ENCODE data around the gene RSBN1L.
"Not testable (repeated sequence)": the region's sequence is repeated elsewhere in the genome, so short reads cannot be mapped to it uniquely, and the experiment has no call there.

The RSBN1L gene

DNA sequence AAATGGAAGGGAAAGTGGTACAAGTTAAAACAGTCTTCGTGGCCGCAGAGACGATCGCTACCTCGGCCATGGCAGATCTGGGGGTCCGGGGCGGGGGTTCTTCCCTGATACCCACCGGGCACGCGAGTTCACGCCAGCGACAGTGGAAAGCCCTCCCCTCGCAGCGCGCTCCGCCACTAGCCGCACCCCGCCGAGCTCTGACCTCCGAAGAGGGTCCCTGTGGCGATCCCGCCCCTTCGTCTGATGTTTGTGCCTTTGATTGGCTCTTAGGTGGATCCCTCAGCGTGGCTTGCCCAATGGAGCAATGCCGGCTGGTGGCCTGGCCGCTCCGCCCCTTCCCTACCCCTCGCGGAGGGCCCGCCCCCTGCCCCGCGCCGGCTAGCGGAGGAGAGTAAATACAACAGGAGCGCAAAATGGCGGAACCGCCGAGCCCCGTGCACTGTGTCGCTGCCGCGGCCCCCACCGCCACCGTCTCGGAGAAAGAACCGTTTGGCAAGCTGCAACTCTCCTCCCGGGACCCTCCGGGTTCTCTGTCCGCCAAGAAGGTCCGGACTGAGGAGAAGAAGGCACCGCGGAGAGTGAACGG lies at the start of gene RSBN1L:
Gene RSBN1L, plus strand, starts transcription at position 403 of the 586 bp plus-strand sequence. Its CDS starts 11 bp downstream, at position 414.
- peak; percentile 97 for ATAC-seq (replicated peaks; ENCODE audit: extremely low read depth, poor library complexity, severe bottlenecking)
- Mint-ChIP-seq H3K27ac (ENCODE audit: low read depth) (peak within 1 kb of the TSS; percentile 93), H3K27me3 (no peaks in the 10 kb centered on the region), H3K4me3 (peak within 1 kb of the TSS; percentile 92), H3K9me3 (no peaks in the 10 kb centered on the region), H3K36me3 (ENCODE audit: insufficient read depth) (peaks cover 15% of the 10 kb centered on the region), H3K4me1 (peaks cover 45% of the 10 kb centered on the region)
- peak; percentile 97 for DNase-seq (ENCODE audit: low spot score in 2 of 2)

DNA sequence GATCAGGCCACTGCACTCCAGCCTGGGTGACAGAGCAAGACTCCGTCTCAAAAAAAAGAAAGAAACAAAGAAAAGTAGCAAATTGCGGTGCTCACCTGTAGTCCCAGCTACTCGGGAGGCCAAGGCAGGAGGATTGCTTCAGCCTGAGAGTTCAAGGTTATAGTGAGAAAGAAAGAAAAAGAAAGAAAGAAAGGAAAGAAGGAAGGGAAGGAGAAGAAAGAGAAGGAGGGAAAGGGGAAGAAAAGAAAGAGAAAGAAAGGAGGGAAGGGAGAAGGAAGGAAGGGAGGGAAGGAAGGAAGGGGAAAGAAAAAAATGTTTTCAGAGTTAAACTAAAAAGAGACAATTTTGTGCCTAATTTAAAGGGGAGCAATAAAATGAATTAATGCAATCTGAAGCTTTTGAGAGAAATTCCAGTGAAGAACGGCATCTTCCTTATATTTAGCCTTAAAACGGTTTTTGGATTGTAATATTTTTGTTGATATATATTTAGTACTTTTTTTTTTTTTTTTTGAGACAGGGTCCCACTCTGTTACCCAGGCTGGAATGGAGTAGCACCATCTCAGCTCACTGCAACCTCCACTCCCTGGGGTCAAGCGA lies 47.4 kb upstream of the RSBN1L start:
- no peaks in the 10 kb centered on the region for H3K27me3 Mint-ChIP-seq
- H3K27ac Mint-ChIP-seq (ENCODE audit: low read depth), result no peak overlapping the region
- H3K36me3 Mint-ChIP-seq (ENCODE audit: insufficient read depth), result peaks cover 6% of the 10 kb centered on the region
- H3K9me3 Mint-ChIP-seq, result no peaks in the 10 kb centered on the region
- DNase-seq (ENCODE audit: low spot score in 2 of 2), result no peak
- H3K4me1 Mint-ChIP-seq, result peaks cover 4% of the 10 kb centered on the region
- no peak for ATAC-seq (replicated peaks; ENCODE audit: extremely low read depth, poor library complexity, severe bottlenecking)
- H3K4me3 Mint-ChIP-seq, result no peak overlapping the region

DNA sequence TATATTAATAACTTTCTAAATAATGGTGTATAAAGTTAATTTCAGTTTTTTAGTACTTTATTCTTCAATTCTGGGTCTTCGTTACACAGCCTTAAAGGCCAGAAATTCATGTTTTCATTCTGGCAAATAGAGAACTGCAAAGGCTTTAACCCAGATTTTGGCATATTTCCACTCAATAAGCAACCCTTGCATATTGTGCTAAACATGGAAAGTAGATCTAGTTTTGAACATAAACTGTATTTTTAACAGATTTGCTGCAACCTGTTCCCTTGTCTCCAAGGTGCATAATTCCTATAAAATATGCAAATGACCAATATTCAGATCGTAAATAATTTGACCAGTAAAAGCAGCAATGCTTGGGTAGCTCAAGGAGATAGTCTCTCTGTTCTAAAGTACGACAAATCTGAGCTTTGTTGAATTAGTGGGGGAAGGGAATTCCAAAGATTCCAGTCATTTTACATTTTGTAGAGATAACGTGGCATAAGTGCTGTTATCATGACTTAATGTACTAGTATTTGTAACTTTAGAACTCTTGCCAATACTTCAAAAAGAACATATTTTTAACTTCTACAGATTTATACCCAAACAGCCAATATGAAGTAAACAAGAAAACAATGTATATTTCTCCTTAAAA lies 46.4 kb upstream of the RSBN1L start:
- ATAC-seq (replicated peaks; ENCODE audit: extremely low read depth, poor library complexity, severe bottlenecking), result no peak
- no peaks in the 10 kb centered on the region for H3K27me3 Mint-ChIP-seq
- H3K4me3 Mint-ChIP-seq, result no peak overlapping the region
- H3K4me1 Mint-ChIP-seq, result peaks cover 4% of the 10 kb centered on the region
- peaks cover 5% of the 10 kb centered on the region for H3K36me3 Mint-ChIP-seq (ENCODE audit: insufficient read depth)
- no peak overlapping the region for H3K27ac Mint-ChIP-seq (ENCODE audit: low read depth)
- DNase-seq (ENCODE audit: low spot score in 2 of 2), result no peak
- no peaks in the 10 kb centered on the region for H3K9me3 Mint-ChIP-seq

DNA sequence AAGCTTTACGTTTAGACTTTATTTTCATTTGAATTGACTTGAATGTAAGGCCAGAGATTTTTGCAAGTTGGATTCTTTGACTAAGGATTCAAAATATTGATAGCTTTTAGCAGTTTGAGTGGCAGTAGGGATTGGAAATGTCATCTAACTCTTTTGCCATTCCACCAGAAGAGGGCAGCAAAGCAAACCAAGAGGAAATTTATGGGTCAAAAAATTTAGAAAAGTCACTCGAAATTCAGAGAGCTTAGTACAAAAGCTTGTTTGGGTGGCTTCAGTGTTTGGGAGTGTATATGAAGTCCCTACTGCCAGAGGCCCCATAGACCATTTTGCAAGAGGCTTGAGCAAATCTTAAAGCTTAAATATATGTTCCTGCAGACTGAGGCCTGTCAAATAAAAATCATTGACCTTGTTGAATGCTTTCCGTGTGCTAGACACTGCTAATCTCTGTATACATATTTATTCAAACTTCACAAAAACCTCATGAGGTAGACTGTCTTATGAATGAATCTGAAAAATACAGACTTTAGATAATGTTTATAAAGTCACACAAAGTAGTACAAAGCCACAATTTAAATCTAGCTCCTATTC lies 44.6 kb upstream of the RSBN1L start:
- Mint-ChIP-seq H3K4me3 (no peak overlapping the region), H3K36me3 (ENCODE audit: insufficient read depth) (peaks cover 2% of the 10 kb centered on the region), H3K9me3 (no peaks in the 10 kb centered on the region), H3K27ac (ENCODE audit: low read depth) (no peak overlapping the region), H3K27me3 (no peaks in the 10 kb centered on the region), H3K4me1 (no peaks in the 10 kb centered on the region)
- DNase-seq (ENCODE audit: low spot score in 2 of 2), result no peak
- ATAC-seq (replicated peaks; ENCODE audit: extremely low read depth, poor library complexity, severe bottlenecking), result no peak

DNA sequence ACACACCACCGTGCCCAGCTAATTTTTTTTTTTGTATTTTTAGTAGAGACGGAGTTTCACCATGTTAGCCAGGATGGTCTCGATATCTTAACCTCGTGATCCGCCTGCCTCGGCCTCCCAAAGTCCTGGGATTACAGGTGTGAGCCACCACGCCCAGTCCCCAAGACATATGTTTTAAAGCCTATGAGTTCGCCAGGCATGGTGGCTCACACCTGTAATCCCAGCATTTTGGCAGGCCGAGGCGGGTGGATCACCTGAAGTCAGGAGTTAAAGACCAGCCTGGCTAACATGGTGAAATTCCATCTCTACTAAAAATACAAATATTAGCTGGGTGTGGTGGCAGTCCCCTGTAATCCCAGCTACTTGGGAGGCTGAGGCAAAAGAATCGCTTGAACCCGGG lies 43.4 kb upstream of the RSBN1L start:
- ATAC-seq (replicated peaks; ENCODE audit: extremely low read depth, poor library complexity, severe bottlenecking); H3K9me3 Mint-ChIP-seq; DNase-seq (ENCODE audit: low spot score in 2 of 2); H3K36me3 Mint-ChIP-seq (ENCODE audit: insufficient read depth); H3K4me1 Mint-ChIP-seq; H3K4me3 Mint-ChIP-seq; H3K27ac Mint-ChIP-seq (ENCODE audit: low read depth); H3K27me3 Mint-ChIP-seq: not testable (repeated sequence)

DNA sequence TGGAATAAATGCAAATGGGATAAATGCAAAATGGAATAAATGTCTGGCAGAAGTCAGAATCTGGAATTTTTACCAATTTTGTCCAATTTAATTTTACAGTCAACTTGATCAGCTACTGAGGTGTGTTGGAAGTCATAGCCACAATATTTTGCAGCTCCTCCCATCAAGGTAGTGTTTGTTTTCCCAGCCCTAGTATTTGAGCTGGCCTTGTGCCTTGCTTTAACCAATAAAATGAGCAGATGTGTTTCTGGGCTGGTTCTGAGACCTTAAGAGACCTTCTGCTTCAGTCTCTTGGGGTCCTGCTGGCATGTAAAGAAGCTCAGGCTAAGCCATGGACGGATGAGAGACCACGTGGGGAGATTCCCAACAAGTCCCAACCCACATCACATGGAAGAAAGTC lies 42.7 kb upstream of the RSBN1L start:
- no peaks in the 10 kb centered on the region for H3K4me1 Mint-ChIP-seq
- H3K36me3 Mint-ChIP-seq (ENCODE audit: insufficient read depth), result peaks cover 2% of the 10 kb centered on the region
- ATAC-seq (replicated peaks; ENCODE audit: extremely low read depth, poor library complexity, severe bottlenecking), result no peak
- no peak for DNase-seq (ENCODE audit: low spot score in 2 of 2)
- H3K27ac Mint-ChIP-seq (ENCODE audit: low read depth), result no peak overlapping the region
- no peaks in the 10 kb centered on the region for H3K9me3 Mint-ChIP-seq
- no peak overlapping the region for H3K4me3 Mint-ChIP-seq
- no peaks in the 10 kb centered on the region for H3K27me3 Mint-ChIP-seq

DNA sequence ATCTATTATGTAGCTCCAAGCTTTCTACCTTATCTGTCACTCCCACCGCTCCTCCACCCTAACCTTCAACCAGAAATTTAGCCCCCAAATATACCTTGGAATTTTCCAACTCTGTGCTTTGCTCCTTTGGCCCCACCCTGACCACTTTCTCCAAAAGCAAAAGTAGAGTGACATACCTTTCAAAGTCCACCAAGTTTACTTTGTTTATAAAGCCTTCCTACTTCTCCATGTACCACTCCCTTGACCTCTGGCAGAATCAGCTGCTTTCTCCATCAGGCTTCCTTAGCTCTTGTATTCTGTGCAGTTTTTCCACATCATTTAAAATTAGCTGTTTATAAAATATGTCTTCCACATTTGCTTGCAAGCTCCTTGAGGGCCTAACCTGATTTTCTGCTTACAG lies 40.9 kb upstream of the RSBN1L start:
- H3K27ac Mint-ChIP-seq (ENCODE audit: low read depth), result peak overlapping the region; percentile 41

DNA sequence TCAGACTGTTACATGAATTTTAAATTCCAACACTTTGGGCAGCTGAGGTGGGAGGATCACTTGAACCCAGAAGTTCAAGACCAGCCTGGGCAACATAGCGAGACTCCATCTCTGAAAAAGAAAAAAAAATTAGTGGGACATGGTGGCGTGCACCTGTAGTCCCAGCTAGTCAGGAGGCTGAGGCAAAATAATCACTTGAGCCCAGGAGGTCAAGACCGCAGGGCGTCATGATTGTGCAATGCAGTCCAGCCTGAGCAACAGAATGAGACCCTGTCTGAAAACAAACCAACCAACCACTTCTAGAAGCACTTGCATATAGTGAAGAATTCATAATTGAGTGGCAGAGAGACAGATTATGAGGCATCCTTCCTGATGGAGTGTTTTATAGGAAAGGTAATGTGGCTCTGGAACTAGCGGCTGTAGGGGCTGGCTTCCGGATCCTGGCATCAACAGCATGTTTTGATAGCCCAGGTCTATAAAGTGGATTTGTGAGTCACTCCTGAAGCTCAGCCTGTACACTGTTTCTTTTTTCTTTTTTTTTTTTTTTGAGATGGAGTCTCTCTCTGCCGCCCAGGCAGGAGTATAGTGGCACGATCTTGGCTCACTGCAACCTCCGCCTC lies 40.3 kb upstream of the RSBN1L start:
- no peak for ATAC-seq (replicated peaks; ENCODE audit: extremely low read depth, poor library complexity, severe bottlenecking)
- peaks cover 2% of the 10 kb centered on the region for H3K36me3 Mint-ChIP-seq (ENCODE audit: insufficient read depth)
- no peaks in the 10 kb centered on the region for H3K27me3 Mint-ChIP-seq
- no peaks in the 10 kb centered on the region for H3K4me1 Mint-ChIP-seq
- DNase-seq (ENCODE audit: low spot score in 2 of 2), result no peak
- no peaks in the 10 kb centered on the region for H3K9me3 Mint-ChIP-seq
- H3K27ac Mint-ChIP-seq (ENCODE audit: low read depth), result peak overlapping the region; percentile 41
- no peak overlapping the region for H3K4me3 Mint-ChIP-seq

More for the DNA sequence above, 40.9 kb upstream of the RSBN1L start:
- H3K9me3 Mint-ChIP-seq, result no peaks in the 10 kb centered on the region
- H3K4me1 Mint-ChIP-seq, result no peaks in the 10 kb centered on the region
- ATAC-seq (replicated peaks; ENCODE audit: extremely low read depth, poor library complexity, severe bottlenecking) (no peak), DNase-seq (ENCODE audit: low spot score in 2 of 2) (no peak)
- H3K4me3 Mint-ChIP-seq, result no peak overlapping the region
- H3K27me3 Mint-ChIP-seq, result no peaks in the 10 kb centered on the region
- H3K36me3 Mint-ChIP-seq (ENCODE audit: insufficient read depth), result peaks cover 2% of the 10 kb centered on the region

DNA sequence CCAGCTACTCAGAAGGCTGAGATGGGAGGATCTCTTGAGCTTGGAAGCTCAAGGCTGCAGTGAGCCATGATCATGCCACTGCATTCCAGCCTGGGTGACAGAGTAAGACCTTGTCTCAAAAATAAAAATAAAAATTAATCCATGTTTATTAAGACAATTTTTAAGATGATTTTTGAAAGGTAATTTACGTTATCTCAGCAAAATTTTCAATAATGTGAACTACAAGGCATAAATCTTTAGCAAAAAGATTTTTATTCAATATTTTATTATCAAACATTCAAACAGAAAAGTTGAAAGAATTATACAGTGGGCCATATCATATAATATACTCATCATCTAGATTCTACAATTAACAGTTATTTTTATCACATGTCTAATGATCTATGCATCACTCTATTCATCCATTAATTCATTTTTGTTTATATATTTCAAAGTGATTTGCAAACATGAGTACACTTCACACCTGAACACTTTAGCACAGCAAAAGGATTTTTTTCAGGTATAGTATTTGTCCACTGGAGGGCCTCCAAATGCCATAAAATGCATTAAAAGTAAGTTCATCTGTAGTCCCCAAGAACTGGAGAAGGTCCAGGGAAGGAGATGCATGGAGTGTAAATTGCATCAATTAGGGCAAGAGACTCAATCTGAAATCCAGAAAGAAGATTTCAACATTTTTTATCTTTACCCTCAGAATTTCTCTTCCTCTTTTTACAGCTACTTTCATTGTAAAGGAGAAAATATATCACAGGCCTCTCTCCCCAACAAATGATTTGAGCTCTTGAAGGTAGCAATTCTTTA lies 38.6 kb upstream of the RSBN1L start:
- Mint-ChIP-seq H3K9me3 (no peaks in the 10 kb centered on the region), H3K4me1 (no peaks in the 10 kb centered on the region), H3K36me3 (ENCODE audit: insufficient read depth) (peaks cover 3% of the 10 kb centered on the region), H3K27me3 (no peaks in the 10 kb centered on the region), H3K27ac (ENCODE audit: low read depth) (no peak overlapping the region), H3K4me3 (no peak overlapping the region)
- ATAC-seq (replicated peaks; ENCODE audit: extremely low read depth, poor library complexity, severe bottlenecking) (peak; percentile 36), DNase-seq (ENCODE audit: low spot score in 2 of 2) (no peak)

DNA sequence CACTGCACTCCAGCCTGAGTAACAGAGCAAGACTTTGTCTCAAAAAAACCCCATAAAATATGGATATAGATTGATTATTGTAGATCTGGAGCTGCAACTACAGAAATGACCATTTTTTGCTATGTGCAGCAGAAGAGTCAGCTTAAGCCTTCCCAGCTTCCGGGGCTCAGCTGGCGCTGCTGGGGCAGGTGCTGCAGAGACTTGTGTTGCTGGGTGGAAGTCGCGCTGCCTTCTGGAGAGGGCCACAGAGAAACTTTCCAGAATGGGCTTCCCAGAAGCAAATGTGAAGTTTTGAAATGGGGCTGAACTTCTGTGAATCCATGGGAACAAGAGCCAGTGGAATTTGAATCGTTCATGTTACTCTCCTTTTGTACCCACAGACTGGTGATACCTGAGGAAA lies 37.3 kb upstream of the RSBN1L start:
- Mint-ChIP-seq H3K27me3 (no peaks in the 10 kb centered on the region), H3K27ac (ENCODE audit: low read depth) (no peak overlapping the region), H3K9me3 (no peaks in the 10 kb centered on the region), H3K4me3 (no peak overlapping the region), H3K36me3 (ENCODE audit: insufficient read depth) (peaks cover 1% of the 10 kb centered on the region), H3K4me1 (no peaks in the 10 kb centered on the region)
- ATAC-seq (replicated peaks; ENCODE audit: extremely low read depth, poor library complexity, severe bottlenecking) (no peak), DNase-seq (ENCODE audit: low spot score in 2 of 2) (no peak)

DNA sequence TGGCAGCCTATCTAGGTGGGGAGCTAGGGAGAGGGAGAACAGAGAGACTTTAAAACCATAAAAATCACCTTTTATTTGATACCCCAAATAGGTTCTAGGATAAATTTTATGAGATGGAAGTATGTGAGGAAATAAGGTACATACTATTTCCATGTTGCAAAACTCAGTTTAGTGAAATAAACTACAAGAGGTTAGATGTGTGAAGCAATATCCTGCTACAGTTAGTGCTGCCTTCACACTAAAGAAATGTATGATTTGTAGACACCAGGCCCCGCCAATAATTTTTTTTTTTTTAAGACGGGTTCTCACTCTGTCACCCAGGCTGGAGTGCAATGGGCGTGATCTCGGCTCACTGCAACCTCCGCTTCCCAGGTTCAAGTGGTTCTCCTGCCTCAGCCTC lies 34.4 kb upstream of the RSBN1L start:
- ATAC-seq (replicated peaks; ENCODE audit: extremely low read depth, poor library complexity, severe bottlenecking) (no peak), DNase-seq (ENCODE audit: low spot score in 2 of 2) (no peak)
- H3K27me3 Mint-ChIP-seq, result no peaks in the 10 kb centered on the region
- no peaks in the 10 kb centered on the region for H3K9me3 Mint-ChIP-seq
- H3K4me3 Mint-ChIP-seq, result no peak overlapping the region
- no peak overlapping the region for H3K27ac Mint-ChIP-seq (ENCODE audit: low read depth)
- peaks cover 1% of the 10 kb centered on the region for H3K36me3 Mint-ChIP-seq (ENCODE audit: insufficient read depth)
- no peaks in the 10 kb centered on the region for H3K4me1 Mint-ChIP-seq

DNA sequence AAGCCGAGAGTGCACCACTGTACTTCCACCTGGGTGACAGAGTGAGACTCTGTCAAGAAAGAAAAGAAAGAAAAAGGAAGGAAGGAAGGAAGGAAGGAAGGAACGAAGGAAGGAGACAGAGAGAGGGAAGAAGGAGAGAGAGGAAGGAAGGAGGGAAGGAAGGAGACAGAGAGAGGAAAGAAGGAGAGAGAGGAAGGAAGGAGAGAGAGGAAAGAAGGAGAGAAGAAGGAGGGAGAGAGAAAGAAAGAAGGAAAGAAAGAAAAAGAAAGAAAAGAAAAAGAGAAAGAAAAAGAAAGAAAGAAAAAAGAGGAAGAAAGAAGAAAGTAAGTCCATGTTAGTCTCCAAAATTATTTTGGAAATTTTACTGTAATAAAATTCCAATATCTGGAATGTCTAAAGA lies 33.4 kb upstream of the RSBN1L start:
- Mint-ChIP-seq H3K27ac (ENCODE audit: low read depth) (no peak overlapping the region), H3K9me3 (no peaks in the 10 kb centered on the region), H3K4me3 (no peak overlapping the region), H3K4me1 (no peaks in the 10 kb centered on the region), H3K27me3 (no peaks in the 10 kb centered on the region), H3K36me3 (ENCODE audit: insufficient read depth) (peaks cover 1% of the 10 kb centered on the region)
- DNase-seq (ENCODE audit: low spot score in 2 of 2) (no peak), ATAC-seq (replicated peaks; ENCODE audit: extremely low read depth, poor library complexity, severe bottlenecking) (no peak)

Data from central memory CD8-positive, alpha-beta T cell (primary cell).